ENCODE measurements around the gene COL18A1.

DNA sequence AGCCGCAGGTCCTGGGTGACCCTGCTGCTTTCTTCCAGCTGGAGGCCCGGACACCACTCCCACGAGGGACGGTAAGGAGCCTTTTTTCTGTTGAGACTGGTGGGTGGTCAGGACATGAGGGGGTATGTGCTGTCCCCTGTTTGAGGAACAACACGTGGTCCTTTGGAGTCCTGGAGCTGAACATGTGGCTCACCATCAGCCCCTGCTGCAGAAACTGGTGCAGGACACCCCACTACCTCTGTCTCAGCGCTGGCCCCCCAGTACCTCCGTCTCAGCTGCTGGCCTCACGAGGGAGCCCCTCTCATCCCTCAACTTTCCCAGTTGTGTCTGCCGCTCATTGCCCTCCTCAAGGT, 102.5 kb downstream of the COL18A1 start:
- TF ChIP-seq, protein P1, sequence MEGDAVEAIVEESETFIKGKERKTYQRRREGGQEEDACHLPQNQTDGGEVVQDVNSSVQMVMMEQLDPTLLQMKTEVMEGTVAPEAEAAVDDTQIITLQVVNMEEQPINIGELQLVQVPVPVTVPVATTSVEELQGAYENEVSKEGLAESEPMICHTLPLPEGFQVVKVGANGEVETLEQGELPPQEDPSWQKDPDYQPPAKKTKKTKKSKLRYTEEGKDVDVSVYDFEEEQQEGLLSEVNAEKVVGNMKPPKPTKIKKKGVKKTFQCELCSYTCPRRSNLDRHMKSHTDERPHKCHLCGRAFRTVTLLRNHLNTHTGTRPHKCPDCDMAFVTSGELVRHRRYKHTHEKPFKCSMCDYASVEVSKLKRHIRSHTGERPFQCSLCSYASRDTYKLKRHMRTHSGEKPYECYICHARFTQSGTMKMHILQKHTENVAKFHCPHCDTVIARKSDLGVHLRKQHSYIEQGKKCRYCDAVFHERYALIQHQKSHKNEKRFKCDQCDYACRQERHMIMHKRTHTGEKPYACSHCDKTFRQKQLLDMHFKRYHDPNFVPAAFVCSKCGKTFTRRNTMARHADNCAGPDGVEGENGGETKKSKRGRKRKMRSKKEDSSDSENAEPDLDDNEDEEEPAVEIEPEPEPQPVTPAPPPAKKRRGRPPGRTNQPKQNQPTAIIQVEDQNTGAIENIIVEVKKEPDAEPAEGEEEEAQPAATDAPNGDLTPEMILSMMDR (IDR thresholded peaks at IDR 0.05) = no peak
- no peak for TF ChIP-seq POLR2AphosphoS5 (IDR thresholded peaks at IDR 0.05; ENCODE audit: low read depth, low read length)
- no peak for TF ChIP-seq REST (IDR thresholded peaks at IDR 0.05; ENCODE audit: insufficient read depth in 1 of 2, low read depth in 2 of 2, low read length in 1 of 2)
- no peak for TF ChIP-seq TCF7L2 (IDR thresholded peaks at IDR 0.05; ENCODE audit: low read depth, low read length)
- TF ChIP-seq SIN3A (IDR thresholded peaks at IDR 0.05; ENCODE audit: borderline replicate concordance, insufficient read depth, low read depth, low read length) = no peak

Data from Panc1 (cell line).